Measurements from ENCODE around the gene ZNF391.

- TF ChIP-seq POLR2AphosphoS5 (IDR thresholded peaks at IDR 0.05; ENCODE audit: low read depth, low read length), result no peak
- TF ChIP-seq TAF1 (IDR thresholded peaks at IDR 0.05; ENCODE audit: borderline replicate concordance, insufficient read depth, low read length), result no peak
- TF ChIP-seq REST (IDR thresholded peaks at IDR 0.05; ENCODE audit: insufficient read depth in 1 of 2, low read depth in 2 of 2, low read length in 2 of 2), result no peak
Observed at GRCh38 chr6:27406085-27406484, 17.5 kb downstream of the ZNF391 start.

Data from PFSK-1 (cell line).